HepG2 (cell line): ENCODE data around the gene CPB2. TPM values are rescaled to one million over a fixed set of nuclear protein-coding genes. Genes with fewer than 3 reads are reported as not detected.

Experiments
- ARNTL ChIP-seq: sonication (generic); formaldehyde crosslinking; IDR thresholded peaks from 2 replicates; pipeline ENCODE4 v1.4.0; 2020; ENCODE audit warnings: mild to moderate bottlenecking, missing genetic modification reagents
- CC2D1A ChIP-seq: sonication (generic); formaldehyde crosslinking; IDR thresholded peaks from 2 replicates; pipeline ENCODE4 v1.8.1; 2023; ENCODE audit warnings: mild to moderate bottlenecking, missing genetic modification reagents
- DR1 ChIP-seq: sonication (generic); formaldehyde crosslinking; IDR thresholded peaks from 2 replicates; pipeline ENCODE4 v1.8.0; 2021; ENCODE audit warnings: mild to moderate bottlenecking, missing genetic modification reagents, inconsistent platforms
- FOXC1 ChIP-seq: sonication (generic); formaldehyde crosslinking; IDR thresholded peaks from 2 replicates; pipeline ENCODE4 v1.8.0; 2022; ENCODE audit warnings: mild to moderate bottlenecking, missing genetic modification reagents, borderline replicate concordance
- GFI1 ChIP-seq: sonication (generic); formaldehyde crosslinking; IDR thresholded peaks from 2 replicates; pipeline ENCODE4 v1.5.0; 2020; ENCODE audit warnings: missing genetic modification reagents, mild to moderate bottlenecking, borderline replicate concordance
- GZF1 ChIP-seq: sonication (generic); formaldehyde crosslinking; IDR thresholded peaks from 2 replicates; pipeline ENCODE4 v1.5.1; 2020; ENCODE audit warnings: mild to moderate bottlenecking, missing genetic modification reagents
- MLLT10 ChIP-seq: sonication (generic); formaldehyde crosslinking; IDR thresholded peaks from 2 replicates; pipeline ENCODE4 v1.4.0; 2020; ENCODE audit warnings: missing genetic modification reagents
- MXI1 ChIP-seq: IDR thresholded peaks from 3 replicates; pipeline ENCODE4 v1.6.1; 2012; ENCODE audit warnings: low read depth, low read length, inconsistent platforms, borderline replicate concordance
- MYC ChIP-seq: sonication (generic); formaldehyde crosslinking; IDR thresholded peaks from 2 replicates; pipeline ENCODE4 v1.9.0; 2021; ENCODE audit warnings: missing genetic modification reagents, borderline replicate concordance
- NR1H2 ChIP-seq: sonication (generic); formaldehyde crosslinking; IDR thresholded peaks from 2 replicates; pipeline ENCODE4 v1.8.1; 2022; ENCODE audit warnings: low read depth, missing genetic modification reagents, borderline replicate concordance
- PHF20 ChIP-seq: sonication (generic); formaldehyde crosslinking; IDR thresholded peaks from 2 replicates; pipeline ENCODE4 v1.5.0; 2020; ENCODE audit warnings: mild to moderate bottlenecking, missing genetic modification reagents
- PHF21A ChIP-seq: sonication (generic); formaldehyde crosslinking; IDR thresholded peaks from 2 replicates; pipeline ENCODE4 v1.5.0; 2020; ENCODE audit warnings: mild to moderate bottlenecking, missing genetic modification reagents
- RXRA ChIP-seq: sonication (generic); formaldehyde crosslinking; IDR thresholded peaks from 2 replicates; pipeline ENCODE4 v1.5.1; 2020; ENCODE audit warnings: missing genetic modification reagents
- SATB2 ChIP-seq: sonication (generic); formaldehyde crosslinking; IDR thresholded peaks from 2 replicates; pipeline ENCODE4 v1.5.0; 2020; ENCODE audit warnings: missing genetic modification reagents
- SMARCE1 ChIP-seq: fragments of 450-650 bp; IDR thresholded peaks from 2 replicates; pipeline ENCODE4 v1.6.1; 2017; ENCODE audit warnings: borderline replicate concordance
- STAT6 ChIP-seq: sonication (generic); formaldehyde crosslinking; IDR thresholded peaks from 2 replicates; pipeline ENCODE4 v1.4.0; 2020; ENCODE audit warnings: missing genetic modification reagents, mild to moderate bottlenecking, borderline replicate concordance
- TARDBP ChIP-seq: sonication (generic); formaldehyde crosslinking; IDR thresholded peaks from 2 replicates; pipeline ENCODE4 v1.8.0; 2022; ENCODE audit warnings: mild to moderate bottlenecking, missing genetic modification reagents
- TEF ChIP-seq: sonication (generic); formaldehyde crosslinking; IDR thresholded peaks from 2 replicates; pipeline ENCODE4 v1.5.0; 2020; ENCODE audit warnings: missing genetic modification reagents
- THAP8 ChIP-seq: sonication (generic); formaldehyde crosslinking; IDR thresholded peaks from 2 replicates; pipeline ENCODE4 v1.5.1; 2020; ENCODE audit warnings: missing genetic modification reagents, mild to moderate bottlenecking, borderline replicate concordance
- ZNF136 ChIP-seq: sonication (generic); formaldehyde crosslinking; IDR thresholded peaks from 2 replicates; pipeline ENCODE4 v1.8.1; 2022; ENCODE audit warnings: low read depth, mild to moderate bottlenecking, moderate library complexity, missing genetic modification reagents
- ZNF17 ChIP-seq: sonication (generic); formaldehyde crosslinking; IDR thresholded peaks from 2 replicates; pipeline ENCODE4 v1.5.0; 2020; ENCODE audit warnings: mild to moderate bottlenecking, missing genetic modification reagents
- ZNF251 ChIP-seq: sonication (generic); formaldehyde crosslinking; IDR thresholded peaks from 2 replicates; pipeline ENCODE4 v1.9.0; 2021; ENCODE audit warnings: mild to moderate bottlenecking, missing genetic modification reagents
- ZNF337 ChIP-seq: sonication (generic); formaldehyde crosslinking; IDR thresholded peaks from 2 replicates; pipeline ENCODE4 v1.5.1; 2020; ENCODE audit warnings: missing genetic modification reagents, low read depth, mild to moderate bottlenecking, borderline replicate concordance
- ZNF430 ChIP-seq: sonication (generic); formaldehyde crosslinking; IDR thresholded peaks from 2 replicates; pipeline ENCODE4 v1.9.0; 2021; ENCODE audit warnings: mild to moderate bottlenecking, missing genetic modification reagents
- ZNF44 ChIP-seq: sonication (generic); formaldehyde crosslinking; IDR thresholded peaks from 2 replicates; pipeline ENCODE4 v1.5.1; 2020; ENCODE audit warnings: mild to moderate bottlenecking, missing genetic modification reagents
- ZNF530 ChIP-seq: sonication (generic); formaldehyde crosslinking; IDR thresholded peaks from 2 replicates; pipeline ENCODE4 v1.5.0; 2020; ENCODE audit warnings: low read depth, mild to moderate bottlenecking, missing genetic modification reagents
- polyA plus RNA-seq, 8 experiments: library from polyadenylated mRNA; depleted of rRNA in 3 of 8; stranded (reverse) in 7 of 8; unstranded in 1 of 8; fragments of >200 nt; fragmentation: Illumina TruSeq in 4 of 8; extraction: Trizol in 4 of 8; gene quantifications; 2 replicates each; pipeline versions ENCODE4 v1.2.1 to v1.2.3, GENCODE V29; 2011 to 2016; ENCODE audit warnings: low read depth in 4 of 8, missing spikeins in 1 of 8, mixed read lengths in 1 of 8; ENCODE audit not compliant: insufficient read depth in 1 of 8
- total RNA-seq, 5 experiments: library from RNA; depleted of rRNA; stranded (reverse); fragments of >200 nt; fragmentation: Illumina TruSeq; extraction: Trizol; gene quantifications; 2 replicates each; pipeline ENCODE4 v1.2.3, GENCODE V29; 2016; ENCODE audit warnings: low read depth in 1 of 5

Gene CPB2
- total and polyA plus RNA-seq, 2 of the 13 experiments (the other 11 are each of a cell fraction or from before 2014, with no cell fraction given): 125 to 140 TPM

GRCh38 chr13:46052319-46053161, 52.3 kb downstream of the CPB2 start, which contains the start of gene ZC3H13 (continued):
- TF ChIP-seq FOXC1 (CRISPR knock-in tag) (peak; percentile 44; the same call in 1 of the 2 replicates), RXRA (CRISPR knock-in tag) (peak; percentile 46; the same call in 1 of the 2 replicates), NR1H2 (no peak; the same call in 1 of the 2 replicates), GZF1 (CRISPR knock-in tag) (no peak), SMARCE1 (no peak), PHF21A (peak; percentile 36; the same call in 1 of the 2 replicates), MLLT10 (CRISPR knock-in tag) (no peak), SATB2 (CRISPR knock-in tag) (no peak), ZNF337 (CRISPR knock-in tag) (no peak), GFI1 (no peak), ZNF430 (0 out of 2 replicates have a peak, but pooled peaks have one; percentile 46), PHF20 (peak; percentile 96), STAT6 (CRISPR knock-in tag) (no peak), ZNF251 (CRISPR knock-in tag) (no peak), DR1 (CRISPR knock-in tag) (peak; percentile 27; the same call in 1 of the 2 replicates), TARDBP (peak; percentile 86), ZNF136 (CRISPR knock-in tag) (peak; percentile 73; the same call in 1 of the 2 replicates), MYC (CRISPR knock-in tag) (peak; percentile 76; the same call in 1 of the 2 replicates), ZNF44 (CRISPR knock-in tag) (0 out of 2 replicates have a peak, but pooled peaks have one; percentile 61), ARNTL (CRISPR knock-in tag) (0 out of 2 replicates have a peak, but pooled peaks have one; percentile 35), ZNF17 (CRISPR knock-in tag) (no peak), TEF (CRISPR knock-in tag) (no peak), ZNF530 (CRISPR knock-in tag) (no peak), THAP8 (CRISPR knock-in tag) (no peak), MXI1 (peak; percentile 89; the same call in 2 of the 3 replicates), CC2D1A (CRISPR knock-in tag) (no peak)
